ENCODE measurements around the gene PTPRN2. TPM values are rescaled to one million over a fixed set of nuclear protein-coding genes. Genes with fewer than 3 reads are reported as not detected.

PTPRN2 gene
- polyA plus RNA-seq, 4 donors: 1.6 to 11.7 (median 4.0) TPM

- WGBS, 3 donors: 91% methylated on average over 16 of the region's 16 CpGs
- no peaks in the 10 kb centered on the region for H3K4me1 ChIP-seq (ENCODE audit: control insufficient read depth in 3 of 3, insufficient read depth in 2 of 3, low read depth in 1 of 3, low read length in 2 of 3)
- FAIRE-seq: no peak
Observed at GRCh38 chr7:158448430-158449100, 139.1 kb downstream of the PTPRN2 start.

GRCh38 chr7:158447506-158448171 is 140.0 kb downstream of the PTPRN2 start:
- 65 to 86% (median 75%) methylated on average over 29 of the region's 29 CpGs for WGBS, 3 donors
- no peak overlapping the region for H3K27ac ChIP-seq (ENCODE audit: low read depth in 1 of 3, low read length in 2 of 3)
- H3K36me3 ChIP-seq (ENCODE audit: control insufficient read depth in 3 of 3, insufficient read depth in 2 of 3, low read depth in 1 of 3, low read length in 3 of 3): no peaks in the 10 kb centered on the region
- H3K4me3 ChIP-seq (ENCODE audit: low read depth in 1 of 3, low read length in 3 of 3): no peak overlapping the region
- DNase-seq (no peak), FAIRE-seq (no peak)
- no peaks in the 10 kb centered on the region for H3K27me3 ChIP-seq (ENCODE audit: control insufficient read depth in 3 of 3, insufficient read depth in 3 of 3, low read length in 3 of 3)
- H3K4me1 ChIP-seq (ENCODE audit: control insufficient read depth in 3 of 3, insufficient read depth in 2 of 3, low read depth in 1 of 3, low read length in 2 of 3): no peaks in the 10 kb centered on the region
- no peaks in the 10 kb centered on the region for H3K9me3 ChIP-seq (ENCODE audit: control insufficient read depth in 2 of 2, insufficient read depth in 1 of 2, low read depth in 1 of 2, low read length in 1 of 2)

More at GRCh38 chr7:158448430-158449100, 139.1 kb downstream of the PTPRN2 start:
- Histone ChIP-seq H3K27ac (ENCODE audit: low read depth in 1 of 3, low read length in 2 of 3) (no peak overlapping the region), H3K9me3 (ENCODE audit: control insufficient read depth in 2 of 2, insufficient read depth in 1 of 2, low read depth in 1 of 2, low read length in 1 of 2) (no peaks in the 10 kb centered on the region), H3K36me3 (ENCODE audit: control insufficient read depth in 3 of 3, insufficient read depth in 2 of 3, low read depth in 1 of 3, low read length in 3 of 3) (no peaks in the 10 kb centered on the region), H3K27me3 (ENCODE audit: control insufficient read depth in 3 of 3, insufficient read depth in 3 of 3, low read length in 3 of 3) (no peaks in the 10 kb centered on the region), H3K4me3 (ENCODE audit: low read depth in 1 of 3, low read length in 3 of 3) (no peak overlapping the region)
- DNase-seq: no peak

- Histone ChIP-seq H3K4me3 (ENCODE audit: low read depth in 1 of 3, low read length in 3 of 3) (no peak overlapping the region), H3K27ac (ENCODE audit: low read depth in 1 of 3, low read length in 2 of 3) (no peak overlapping the region), H3K9me3 (ENCODE audit: control insufficient read depth in 2 of 2, insufficient read depth in 1 of 2, low read depth in 1 of 2, low read length in 1 of 2) (no peaks in the 10 kb centered on the region), H3K36me3 (ENCODE audit: control insufficient read depth in 3 of 3, insufficient read depth in 2 of 3, low read depth in 1 of 3, low read length in 3 of 3) (no peaks in the 10 kb centered on the region), H3K27me3 (ENCODE audit: control insufficient read depth in 3 of 3, insufficient read depth in 3 of 3, low read length in 3 of 3) (no peaks in the 10 kb centered on the region), H3K4me1 (ENCODE audit: control insufficient read depth in 3 of 3, insufficient read depth in 2 of 3, low read depth in 1 of 3, low read length in 2 of 3) (no peaks in the 10 kb centered on the region)
- FAIRE-seq (no peak), DNase-seq (no peak)
- whole genome bisulfite sequencing, 3 donors: 64 to 88% (median 74%) methylated on average over 6 of the region's 6 CpGs
Observed at GRCh38 chr7:158447151-158447505, 140.5 kb downstream of the PTPRN2 start.

- no peaks in the 10 kb centered on the region for H3K27me3 ChIP-seq (ENCODE audit: control insufficient read depth in 3 of 3, insufficient read depth in 3 of 3, low read length in 3 of 3)
- no peaks in the 10 kb centered on the region for H3K9me3 ChIP-seq (ENCODE audit: control insufficient read depth in 2 of 2, insufficient read depth in 1 of 2, low read depth in 1 of 2, low read length in 1 of 2)
- WGBS, 3 donors: 91 to 96% (median 92%) methylated on average over 11 to 12 of the region's 12 CpGs
- H3K4me3 ChIP-seq (ENCODE audit: low read depth in 1 of 3, low read length in 3 of 3): no peak overlapping the region
- no peaks in the 10 kb centered on the region for H3K36me3 ChIP-seq (ENCODE audit: control insufficient read depth in 3 of 3, insufficient read depth in 2 of 3, low read depth in 1 of 3, low read length in 3 of 3)
- H3K4me1 ChIP-seq (ENCODE audit: control insufficient read depth in 3 of 3, insufficient read depth in 2 of 3, low read depth in 1 of 3, low read length in 2 of 3): no peaks in the 10 kb centered on the region
- no peak for DNase-seq
- no peak for FAIRE-seq
- H3K27ac ChIP-seq (ENCODE audit: low read depth in 1 of 3, low read length in 2 of 3): no peak overlapping the region
Observed at GRCh38 chr7:158446706-158447105, 140.9 kb downstream of the PTPRN2 start.

- DNase-seq: no peak
- FAIRE-seq: no peak
- H3K27ac ChIP-seq (ENCODE audit: low read depth in 1 of 3, low read length in 2 of 3): no peak overlapping the region
- WGBS, 3 donors: 82 to 88% (median 84%) methylated on average over 11 to 13 of the region's 13 CpGs
- no peak overlapping the region for H3K4me3 ChIP-seq (ENCODE audit: low read depth in 1 of 3, low read length in 3 of 3)
- no peaks in the 10 kb centered on the region for H3K9me3 ChIP-seq (ENCODE audit: control insufficient read depth in 2 of 2, insufficient read depth in 1 of 2, low read depth in 1 of 2, low read length in 1 of 2)
- no peaks in the 10 kb centered on the region for H3K36me3 ChIP-seq (ENCODE audit: control insufficient read depth in 3 of 3, insufficient read depth in 2 of 3, low read depth in 1 of 3, low read length in 3 of 3)
- no peaks in the 10 kb centered on the region for H3K4me1 ChIP-seq (ENCODE audit: control insufficient read depth in 3 of 3, insufficient read depth in 2 of 3, low read depth in 1 of 3, low read length in 2 of 3)
- no peaks in the 10 kb centered on the region for H3K27me3 ChIP-seq (ENCODE audit: control insufficient read depth in 3 of 3, insufficient read depth in 3 of 3, low read length in 3 of 3)
Observed at GRCh38 chr7:158446281-158446680, 141.3 kb downstream of the PTPRN2 start.

- H3K36me3 ChIP-seq (ENCODE audit: control insufficient read depth in 3 of 3, insufficient read depth in 2 of 3, low read depth in 1 of 3, low read length in 3 of 3): no peaks in the 10 kb centered on the region
- H3K4me1 ChIP-seq (ENCODE audit: control insufficient read depth in 3 of 3, insufficient read depth in 2 of 3, low read depth in 1 of 3, low read length in 2 of 3): no peaks in the 10 kb centered on the region
- no peaks in the 10 kb centered on the region for H3K27me3 ChIP-seq (ENCODE audit: control insufficient read depth in 3 of 3, insufficient read depth in 3 of 3, low read length in 3 of 3)
- no peak overlapping the region for H3K27ac ChIP-seq (ENCODE audit: low read depth in 1 of 3, low read length in 2 of 3)
- 81 to 86% (median 85%) methylated on average over 27 to 30 of the region's 30 CpGs for WGBS, 3 donors
- no peak overlapping the region for H3K4me3 ChIP-seq (ENCODE audit: low read depth in 1 of 3, low read length in 3 of 3)
- H3K9me3 ChIP-seq (ENCODE audit: control insufficient read depth in 2 of 2, insufficient read depth in 1 of 2, low read depth in 1 of 2, low read length in 1 of 2): no peaks in the 10 kb centered on the region
- no peak for DNase-seq
- no peak for FAIRE-seq
Observed at GRCh38 chr7:158445421-158446175, 142.0 kb downstream of the PTPRN2 start.

- Histone ChIP-seq H3K27me3 (ENCODE audit: control insufficient read depth in 3 of 3, insufficient read depth in 3 of 3, low read length in 3 of 3) (no peaks in the 10 kb centered on the region), H3K36me3 (ENCODE audit: control insufficient read depth in 3 of 3, insufficient read depth in 2 of 3, low read depth in 1 of 3, low read length in 3 of 3) (no peaks in the 10 kb centered on the region), H3K4me1 (ENCODE audit: control insufficient read depth in 3 of 3, insufficient read depth in 2 of 3, low read depth in 1 of 3, low read length in 2 of 3) (no peaks in the 10 kb centered on the region), H3K27ac (ENCODE audit: low read depth in 1 of 3, low read length in 2 of 3) (no peak overlapping the region), H3K4me3 (ENCODE audit: low read depth in 1 of 3, low read length in 3 of 3) (no peak overlapping the region), H3K9me3 (ENCODE audit: control insufficient read depth in 2 of 2, insufficient read depth in 1 of 2, low read depth in 1 of 2, low read length in 1 of 2) (no peaks in the 10 kb centered on the region)
- no peak for DNase-seq
- WGBS, 3 donors: 74 to 81% (median 78%) methylated on average over 25 of the region's 25 CpGs
- FAIRE-seq: no peak
Observed at GRCh38 chr7:158444501-158445420, 142.9 kb downstream of the PTPRN2 start.
